ENCODE data around the gene PIGO. TPM values are rescaled to one million over a fixed set of nuclear protein-coding genes. Genes with fewer than 3 reads are reported as not detected.

Gene PIGO
- total RNA-seq, 3 donors from 2014 or later = 15.4 to 24.9 (median 18.0) TPM

GRCh38 chr9:35075358-35075757 is 21.0 kb downstream of the PIGO start:
- Histone ChIP-seq H3K27me3 (no peaks in the 10 kb centered on the region), H3K9me3 (no peaks in the 10 kb centered on the region), H3K36me3 (no peaks in the 10 kb centered on the region), H3K4me3 (no peak overlapping the region), H3K27ac (no peak overlapping the region), H3K4me1 (peaks cover 3 to 16% of the 10 kb centered on the region in 2 donors)
- intact Hi-C loops (cut with DNase I; ENCODE audit: low total_unique reads) = no loop called here
- peak in 1 of 2 donors; percentile 5 for DNase-seq (ENCODE audit: low spot score in 2 of 2)
- TF ChIP-seq POLR2AphosphoS5 (IDR thresholded peaks at IDR 0.05) (no peak), POLR2A (IDR thresholded peaks at IDR 0.05) (no peak), CTCF (IDR thresholded peaks at IDR 0.05) (no peak)

DNA sequence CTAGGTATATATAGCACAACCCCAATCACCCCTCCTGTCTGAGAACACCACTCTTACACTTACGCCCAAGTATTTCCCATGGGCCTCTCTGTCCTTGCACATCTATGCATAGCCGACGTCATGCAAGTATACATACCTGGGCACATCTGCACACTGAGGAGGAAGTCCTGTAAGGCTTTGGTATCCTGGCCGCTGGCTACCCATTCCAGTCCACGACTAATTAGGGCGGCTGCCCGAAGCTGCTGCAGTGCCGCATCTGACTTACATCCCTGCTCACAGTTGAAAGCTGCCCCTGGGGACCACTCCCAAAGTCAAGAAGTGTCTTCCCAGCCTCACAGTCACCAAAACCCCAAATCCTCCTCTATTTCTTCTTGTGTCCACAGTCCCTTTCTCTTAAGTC is 21.6 kb downstream of the PIGO start:
- DNase-seq (ENCODE audit: low spot score in 2 of 2) = peak in 1 of 2 donors; percentile 35
- Histone ChIP-seq H3K4me3 (no peak overlapping the region), H3K9me3 (no peaks in the 10 kb centered on the region), H3K36me3 (no peaks in the 10 kb centered on the region), H3K27me3 (no peaks in the 10 kb centered on the region), H3K27ac (no peak overlapping the region), H3K4me1 (peaks cover 8 to 21% of the 10 kb centered on the region in 2 donors)
- intact Hi-C loops (cut with DNase I; ENCODE audit: low total_unique reads) = no loop called here
- TF ChIP-seq CTCF (IDR thresholded peaks at IDR 0.05) = no peak
- no peak for TF ChIP-seq POLR2A (IDR thresholded peaks at IDR 0.05)
- TF ChIP-seq POLR2AphosphoS5 (IDR thresholded peaks at IDR 0.05) = no peak

- Histone ChIP-seq H3K4me3 (no peak overlapping the region), H3K9me3 (no peaks in the 10 kb centered on the region), H3K4me1 (peaks cover 8 to 21% of the 10 kb centered on the region in 2 donors), H3K27me3 (no peaks in the 10 kb centered on the region), H3K36me3 (no peaks in the 10 kb centered on the region), H3K27ac (no peak overlapping the region)
- intact Hi-C loops (cut with DNase I; ENCODE audit: low total_unique reads) = no loop called here
- no peak for TF ChIP-seq POLR2AphosphoS5 (IDR thresholded peaks at IDR 0.05)
- DNase-seq (ENCODE audit: low spot score in 2 of 2) = peak in 1 of 2 donors; percentile 17
These were observed 22.2 kb downstream of the PIGO start for GRCh38 chr9:35074141-35074540.

DNA sequence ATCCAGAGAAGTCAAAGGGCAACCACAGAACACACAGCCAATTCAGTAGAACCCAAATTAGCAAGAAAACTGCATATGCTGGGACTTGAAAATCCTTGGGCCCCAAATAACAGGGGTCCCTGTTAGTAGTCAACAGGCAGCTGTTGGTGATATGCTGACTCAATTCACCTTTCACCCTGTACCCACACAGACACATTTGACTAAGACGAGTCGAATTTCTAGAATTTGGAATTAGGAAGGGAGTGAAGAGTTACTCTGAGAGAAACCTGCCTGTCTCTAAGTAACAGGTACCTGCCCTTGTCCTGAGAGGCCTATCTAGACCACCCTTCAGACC is 23.1 kb downstream of the PIGO start:
- no peaks in the 10 kb centered on the region for H3K9me3 ChIP-seq
- DNase-seq (ENCODE audit: low spot score in 2 of 2) = no peak
- no peaks in the 10 kb centered on the region for H3K36me3 ChIP-seq
- peak overlapping the region in 1 of 2 donors; percentile 100 for H3K27ac ChIP-seq
- H3K4me1 ChIP-seq = peaks cover 8 to 12% of the 10 kb centered on the region in 2 donors
- no peaks in the 10 kb centered on the region for H3K27me3 ChIP-seq
- intact Hi-C loops (cut with DNase I; ENCODE audit: low total_unique reads) = no loop called here
- TF ChIP-seq POLR2A (IDR thresholded peaks at IDR 0.05) (no peak), POLR2AphosphoS5 (IDR thresholded peaks at IDR 0.05) (no peak), CTCF (IDR thresholded peaks at IDR 0.05) (no peak)
- peak overlapping the region in 2 of 3 donors; percentile 97 to 98 for H3K4me3 ChIP-seq

DNA sequence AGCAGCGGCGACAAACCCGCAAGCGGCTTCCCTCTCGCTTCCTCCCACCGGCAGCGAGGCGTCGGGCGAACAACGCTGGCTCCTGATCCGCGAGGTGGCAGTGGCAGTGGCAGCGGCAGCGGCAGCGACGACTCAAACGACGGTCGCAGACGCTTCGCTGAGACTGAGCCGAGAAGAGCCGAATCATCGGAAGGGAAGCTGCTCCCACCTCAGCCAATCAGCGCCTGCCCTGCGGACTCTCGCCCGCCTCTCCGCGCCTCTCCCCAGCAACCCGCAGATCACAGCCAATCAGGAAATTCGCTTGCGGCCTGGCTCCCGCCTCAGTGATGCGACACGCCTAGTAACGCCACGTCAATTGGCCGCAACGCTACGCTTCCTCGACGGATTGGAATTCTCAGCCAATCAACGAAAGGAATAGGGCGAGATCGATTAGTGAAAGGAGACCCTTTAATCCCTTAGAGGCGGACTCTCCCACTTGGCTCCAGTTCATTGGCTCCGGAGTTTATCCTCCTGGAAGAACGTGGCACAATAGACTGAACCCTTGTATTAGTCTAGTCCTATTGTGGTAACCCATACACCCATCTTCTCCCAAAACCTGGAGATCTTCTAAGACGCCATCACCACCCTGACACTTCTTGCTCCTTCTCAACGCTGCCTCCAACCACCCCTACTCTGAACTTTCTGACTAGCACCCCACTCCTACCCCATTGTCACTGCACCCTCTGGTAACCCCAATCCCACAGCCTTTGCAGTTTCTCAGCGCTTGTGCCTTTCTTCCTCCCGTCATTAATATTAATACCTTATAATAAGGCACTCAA is 23.7 kb downstream of the PIGO start, which contains the start of gene VCP:
Gene VCP, minus strand, starts transcription at position 165 of the 818 bp plus-strand sequence. CDS start 272 bp downstream, outside the sequence.
- TF ChIP-seq POLR2A (IDR thresholded peaks at IDR 0.05) (peak; percentile 74), CTCF (IDR thresholded peaks at IDR 0.05) (no peak), POLR2AphosphoS5 (IDR thresholded peaks at IDR 0.05) (peak; percentile 84 to 94 (median 91))
- peak; percentile 99 for DNase-seq (ENCODE audit: low spot score in 2 of 2)
- no peaks in the 10 kb centered on the region for H3K36me3 ChIP-seq
- H3K9me3 ChIP-seq = no peaks in the 10 kb centered on the region
- H3K27me3 ChIP-seq = no peaks in the 10 kb centered on the region
- peaks cover 8 to 12% of the 10 kb centered on the region in 2 donors for H3K4me1 ChIP-seq
- peak within 1 kb of the TSS; percentile 97 to 98 (median 98) for H3K4me3 ChIP-seq
- intact Hi-C loops (cut with DNase I; ENCODE audit: low total_unique reads) = no loop called here
- peak within 1 kb of the TSS; percentile 100 for H3K27ac ChIP-seq

All from breast epithelium (tissue), 4 donors.